HG03342 (cell line): Measurements from ENCODE around the gene ZNF215.
"Not testable (repeated sequence)": the region's sequence is repeated elsewhere in the genome, so short reads cannot be mapped to it uniquely, and the experiment has no call there.

Experiments used
- ATAC-seq: cut with Tn5 transposase; IDR thresholded peaks from one replicate; pipeline ENCODE4 v1.9.1; 2021; ENCODE audit warnings: mild to moderate bottlenecking, moderate library complexity; ENCODE audit not compliant: unreplicated experiment

ZNF215 gene

DNA sequence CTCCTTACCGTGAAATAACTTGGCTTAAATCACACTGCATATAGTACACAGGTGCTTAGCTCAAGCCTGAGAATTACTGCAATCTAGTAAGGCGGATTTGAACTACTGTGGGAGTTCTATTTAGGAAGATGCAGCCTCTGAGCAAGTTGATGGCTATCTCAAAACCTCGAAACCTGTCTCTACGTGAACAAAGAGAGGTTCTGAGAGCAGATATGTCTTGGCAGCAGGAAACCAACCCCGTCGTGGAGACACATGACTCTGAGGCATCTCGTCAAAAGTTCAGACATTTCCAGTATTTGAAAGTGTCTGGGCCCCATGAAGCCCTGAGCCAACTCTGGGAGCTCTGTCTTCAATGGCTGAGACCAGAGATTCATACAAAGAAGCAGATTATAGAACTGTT lies 5.9 kb downstream of the ZNF215 start:
- ATAC-seq: no peak

DNA sequence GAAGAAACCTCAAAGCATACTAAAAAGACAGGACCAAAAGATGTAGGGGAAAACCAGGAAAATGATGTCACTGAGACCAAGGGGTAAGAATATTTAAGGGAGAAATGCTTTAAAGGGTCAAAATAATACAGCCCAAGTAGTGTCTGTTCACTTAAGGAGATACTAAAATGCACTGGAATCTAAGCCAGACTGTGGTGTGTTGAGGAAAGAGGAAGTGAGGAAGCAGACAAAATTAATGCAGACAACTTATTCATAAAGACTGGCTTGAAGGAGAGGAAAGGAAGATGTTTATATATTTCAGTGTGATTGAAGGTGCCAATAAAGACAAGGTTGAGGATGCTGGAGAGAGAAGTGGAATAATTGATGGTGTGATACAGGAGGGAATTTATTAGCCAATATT lies 15.7 kb downstream of the ZNF215 start:
- ATAC-seq: no peak

DNA sequence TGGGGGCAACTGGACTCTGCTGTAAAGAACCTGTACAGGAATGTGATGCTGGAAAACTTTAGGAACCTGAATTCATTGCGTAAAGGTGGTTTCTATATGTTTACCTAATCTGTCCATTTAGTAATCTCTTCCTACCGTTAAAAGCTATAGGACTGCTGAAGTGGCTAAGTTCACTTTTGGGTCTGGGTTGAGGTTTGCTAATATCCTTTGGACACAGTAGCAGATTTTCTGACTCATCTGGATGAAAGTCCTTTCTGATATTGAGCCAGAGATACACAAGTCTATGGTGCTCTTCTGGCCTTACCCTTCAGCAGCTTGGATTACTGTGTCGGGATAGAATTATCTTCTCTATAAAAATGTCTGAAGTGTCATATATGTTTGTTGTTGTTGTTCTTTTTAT lies 16.9 kb downstream of the ZNF215 start:
- ATAC-seq: no peak

DNA sequence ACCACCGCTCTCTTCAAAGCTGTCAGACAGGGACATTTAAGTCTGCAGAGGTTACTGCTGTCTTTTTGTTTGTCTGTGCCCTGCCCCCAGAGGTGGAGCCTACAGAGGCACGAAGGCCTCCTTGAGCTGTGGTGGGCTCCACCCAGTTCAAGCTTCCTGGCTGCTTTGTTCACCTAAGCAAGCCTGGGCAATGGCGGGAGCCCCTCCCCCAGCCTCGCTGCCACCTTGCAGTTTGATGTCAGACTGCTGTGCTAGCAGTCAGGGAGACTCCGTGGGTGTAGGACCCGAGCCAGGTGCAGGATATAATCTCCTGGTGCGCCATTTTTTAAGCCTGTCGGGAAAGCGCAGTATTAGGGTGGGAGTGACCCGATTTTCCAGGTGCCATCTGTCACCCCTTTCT lies 28.0 kb downstream of the ZNF215 start:
- not testable (repeated sequence) for ATAC-seq

DNA sequence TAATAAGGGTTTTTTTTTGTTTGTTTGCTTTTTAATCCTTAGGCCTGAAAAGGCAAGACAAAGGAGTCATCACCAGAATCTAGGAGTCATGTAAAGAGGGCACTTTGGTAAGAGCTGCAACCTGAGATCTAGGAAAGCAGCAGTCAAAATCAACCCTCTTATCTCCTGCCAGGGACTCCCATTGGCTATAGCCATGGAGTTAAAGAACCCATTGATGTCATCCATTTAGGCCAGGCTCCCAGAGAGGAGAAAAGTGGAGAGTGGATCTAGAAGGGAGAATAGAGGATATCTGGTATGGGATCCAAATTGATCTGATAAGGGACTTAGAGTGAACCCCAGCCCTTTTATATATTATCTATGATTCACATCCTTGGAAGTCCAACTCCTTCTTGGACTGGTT lies 35.9 kb downstream of the ZNF215 start:
- no peak for ATAC-seq

DNA sequence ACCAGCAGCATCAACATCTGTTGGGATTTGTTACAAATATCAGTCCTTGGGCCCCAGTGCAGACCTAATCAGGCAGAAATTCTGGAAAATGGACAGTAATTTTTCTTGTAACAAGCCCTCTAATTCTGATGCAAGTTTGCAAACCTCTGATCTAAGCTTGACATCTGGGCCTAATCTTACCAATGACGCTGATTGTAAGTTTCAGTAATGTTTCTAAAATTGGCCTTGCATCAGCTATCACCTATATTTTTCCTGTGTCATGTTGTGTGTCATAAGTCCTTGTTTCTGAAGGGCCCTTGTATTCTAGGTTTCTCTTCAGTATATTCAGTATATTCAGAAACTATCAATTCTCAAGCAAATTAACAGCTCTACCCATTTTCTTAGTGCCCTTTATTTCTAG lies 36.4 kb downstream of the ZNF215 start:
- no peak for ATAC-seq

DNA sequence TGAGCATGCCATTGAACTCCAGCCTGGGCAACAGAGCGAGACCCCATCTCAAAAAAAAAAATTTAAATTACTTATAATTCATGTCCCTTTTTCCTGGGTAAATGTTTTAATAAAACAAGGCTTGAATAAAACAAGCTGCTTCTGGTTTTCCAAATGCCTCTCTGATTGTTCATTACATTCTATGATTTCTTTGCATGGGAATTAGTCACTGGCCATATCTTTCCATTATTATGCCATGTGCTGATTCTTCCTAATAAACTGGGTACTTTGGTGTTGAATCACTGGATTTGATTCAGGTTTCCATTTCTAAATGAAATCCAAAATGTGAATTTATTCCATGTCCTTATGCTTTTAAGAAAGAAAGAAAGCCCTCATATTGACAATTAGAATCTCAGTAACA lies 42.6 kb downstream of the ZNF215 start:
- no peak for ATAC-seq

DNA sequence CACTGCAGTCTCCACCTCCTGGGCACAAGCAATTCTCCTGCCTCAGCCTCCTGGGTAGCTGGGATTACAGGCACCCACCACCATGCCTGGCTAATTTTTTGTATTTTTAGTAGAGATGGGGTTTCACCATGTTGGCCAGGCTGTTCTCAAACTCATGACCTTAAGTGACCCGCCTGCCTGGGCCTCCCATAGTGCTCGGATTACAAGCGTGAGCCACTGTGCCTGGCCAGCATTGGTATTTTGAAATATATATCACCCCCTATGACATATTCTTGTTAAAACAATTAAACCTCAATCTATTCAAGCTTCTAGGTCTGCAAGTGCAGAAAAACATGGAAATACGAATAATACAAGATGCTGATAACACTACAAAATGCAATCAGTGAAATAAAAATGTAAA lies 43.6 kb downstream of the ZNF215 start:
- not testable (repeated sequence) for ATAC-seq

DNA sequence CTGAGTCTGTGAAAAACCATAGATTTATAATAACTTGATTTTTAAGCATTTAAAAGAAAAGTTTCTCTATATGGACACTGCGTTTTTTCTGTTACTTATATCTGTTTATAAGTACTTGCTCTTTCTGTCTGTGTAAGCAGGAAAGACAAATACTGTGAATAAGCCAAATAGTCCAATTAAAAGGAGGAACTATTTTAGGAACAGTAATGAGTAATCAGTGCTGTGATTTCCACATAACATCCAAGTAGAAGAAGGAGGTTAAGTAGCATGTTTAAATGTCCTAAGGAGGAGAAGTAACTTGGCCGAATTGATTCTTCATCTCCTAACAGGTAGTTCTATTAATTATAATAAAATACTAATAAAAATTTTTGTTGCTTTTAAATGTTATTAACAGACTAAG lies 53.1 kb downstream of the ZNF215 start:
- ATAC-seq: no peak

DNA sequence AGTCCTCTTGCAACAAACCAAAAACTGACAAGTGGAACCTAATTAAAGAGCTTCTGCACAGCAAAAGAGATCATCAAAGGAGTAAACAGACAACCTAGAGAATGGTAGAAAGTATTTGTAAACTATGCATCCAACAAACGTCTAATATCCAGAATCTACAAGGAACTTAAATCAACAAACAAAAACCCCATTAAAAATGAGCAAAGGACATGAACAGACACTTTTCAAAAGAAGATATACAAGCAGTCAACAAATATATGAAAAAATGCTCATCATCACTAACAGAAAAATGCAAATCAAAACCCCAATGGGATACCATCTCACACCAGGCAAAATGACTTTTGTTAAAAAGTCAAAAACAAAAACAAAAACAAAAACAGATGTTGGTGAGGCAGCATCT lies 60.3 kb downstream of the ZNF215 start:
- no peak for ATAC-seq

DNA sequence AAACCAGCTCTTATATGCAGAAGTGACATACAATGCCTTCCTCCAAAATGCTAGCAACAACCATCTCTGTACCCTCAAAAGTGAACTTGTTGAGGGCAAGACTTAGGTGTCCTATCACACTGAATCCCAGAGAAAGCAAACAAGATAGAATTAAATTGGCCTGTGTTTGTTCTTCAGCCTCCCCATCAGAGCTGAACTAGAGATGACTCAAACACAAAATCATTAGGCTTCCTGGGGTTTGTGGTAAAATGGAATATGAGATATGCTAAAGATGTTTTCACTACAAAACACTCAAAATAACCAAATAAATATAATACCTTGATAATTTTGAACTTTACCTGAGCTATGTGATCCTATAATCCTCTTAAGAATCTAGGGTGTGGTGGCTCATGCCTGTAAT lies 62.3 kb downstream of the ZNF215 start:
- ATAC-seq: no peak

DNA sequence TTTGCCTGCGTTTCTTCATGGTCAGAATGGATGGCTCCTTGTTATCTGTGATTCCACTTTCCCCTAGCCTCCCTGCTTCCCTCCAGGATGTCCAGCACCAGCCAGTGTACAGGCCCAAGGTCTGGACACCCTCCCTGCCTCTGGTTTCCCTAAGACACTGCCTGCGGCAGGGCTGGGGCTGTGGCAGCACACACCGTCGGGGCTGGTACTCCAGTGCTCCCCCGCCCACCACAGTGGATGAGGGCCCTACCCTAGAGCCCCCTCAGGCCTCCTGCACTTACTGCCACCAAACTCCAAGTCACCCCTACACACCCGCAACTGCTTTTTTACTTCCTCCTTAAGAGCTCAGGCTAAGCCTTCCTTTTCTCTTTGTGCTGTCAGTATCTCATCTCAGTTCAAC lies 65.0 kb downstream of the ZNF215 start:
- no peak for ATAC-seq

DNA sequence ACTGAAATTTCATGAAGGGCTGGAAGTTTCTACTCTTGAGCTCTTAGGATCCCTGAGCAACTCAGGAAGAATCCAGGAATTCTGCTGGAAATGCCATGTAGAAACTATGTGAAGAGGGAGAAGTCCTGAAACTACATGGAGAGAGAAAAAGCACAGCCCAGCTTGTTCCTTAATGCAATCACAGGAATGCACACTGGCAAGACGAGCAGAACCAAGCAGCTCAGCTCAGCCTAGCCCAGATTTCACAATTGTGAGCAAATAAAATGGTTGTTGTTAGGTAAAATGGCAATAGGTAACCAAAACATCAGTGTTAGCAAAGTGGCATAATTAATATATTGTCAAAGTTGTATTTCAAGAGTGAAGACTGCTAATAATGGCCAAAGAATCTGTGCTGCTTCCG lies 65.8 kb downstream of the ZNF215 start:
- no peak for ATAC-seq

DNA sequence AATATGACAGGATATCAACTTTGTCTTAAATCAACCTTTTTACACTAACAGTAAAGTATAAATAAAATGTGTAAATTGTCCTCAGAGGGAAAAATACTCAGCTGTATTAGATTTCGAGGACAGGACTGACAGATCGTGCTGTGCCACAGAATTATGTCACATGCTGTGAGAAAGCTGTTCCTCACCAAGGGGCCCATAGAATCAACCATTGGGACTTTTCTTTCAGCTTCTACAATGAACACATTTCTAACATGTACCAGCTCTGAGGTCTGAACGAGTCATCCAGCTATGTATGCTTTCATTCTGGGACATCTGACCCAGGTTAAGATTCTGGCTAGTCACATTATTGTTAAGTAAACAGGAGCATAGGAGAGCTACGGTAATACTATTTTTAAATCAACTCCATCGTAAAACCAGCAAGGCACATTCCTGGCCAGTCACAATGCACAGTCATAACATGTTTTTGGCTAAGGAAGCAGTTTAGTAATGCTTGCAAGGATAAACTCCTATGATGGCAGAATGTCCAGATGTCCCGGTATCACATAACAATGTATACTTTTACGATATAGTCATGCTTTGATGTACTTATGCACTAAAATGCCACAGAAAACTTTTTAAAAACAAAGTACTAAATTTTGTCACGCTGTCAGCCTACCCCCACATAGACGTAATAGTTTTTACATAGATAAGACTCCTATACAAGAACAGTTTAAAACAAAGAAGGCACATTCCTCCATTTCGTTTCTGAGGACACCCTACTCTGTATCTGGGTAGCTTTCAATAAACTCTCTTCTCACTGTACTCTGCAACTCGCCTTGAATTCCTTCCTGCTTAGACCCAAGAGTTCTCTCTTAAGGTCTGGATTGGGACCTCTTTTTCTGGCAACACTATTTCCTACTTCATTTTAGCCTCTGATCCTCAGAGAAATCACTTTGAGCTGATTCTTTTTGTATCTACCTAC lies 66.5 kb downstream of the ZNF215 start:
- ATAC-seq: no peak

DNA sequence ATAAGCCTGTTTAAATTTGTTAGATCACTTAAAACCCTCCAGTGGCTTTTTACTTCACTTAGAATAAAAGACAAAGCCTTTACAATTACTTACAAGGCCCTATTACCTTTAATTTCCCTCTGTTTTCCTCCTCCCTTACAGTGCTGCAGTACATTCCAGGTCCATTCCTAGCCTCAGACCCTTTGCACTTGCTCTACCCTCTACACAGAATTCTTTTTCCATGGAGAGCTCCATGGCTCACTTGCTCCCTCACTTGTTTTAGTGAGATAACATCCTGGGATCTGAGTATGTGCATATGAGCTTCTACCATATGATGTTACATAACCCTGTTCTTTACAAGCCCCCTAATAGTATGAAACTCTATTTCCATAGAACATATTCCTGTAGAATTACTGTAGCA lies 69.5 kb downstream of the ZNF215 start:
- ATAC-seq: no peak

DNA sequence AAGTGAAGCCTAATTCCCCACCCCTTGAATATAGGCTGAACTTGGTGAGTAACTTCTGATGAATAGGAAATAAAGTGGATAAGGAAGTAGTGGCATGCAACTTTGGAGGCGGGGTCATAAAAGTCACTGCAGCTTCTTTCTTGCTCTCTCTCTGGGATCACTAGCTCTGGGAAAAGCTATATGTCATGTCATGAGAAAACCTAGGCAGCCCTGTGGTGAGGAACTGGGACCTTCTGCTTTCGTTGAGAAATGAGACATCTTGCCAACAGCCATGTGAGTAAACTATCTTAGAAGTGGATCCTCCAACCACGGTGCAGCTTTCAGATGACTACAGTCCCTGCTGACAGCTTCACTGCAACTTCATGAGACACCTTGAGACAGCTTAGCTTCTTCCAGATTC lies 78.3 kb downstream of the ZNF215 start:
- ATAC-seq: no peak
